AG09319 (cell line): ENCODE results near the gene PRF1.
A peak's percentile ranks its signal among the peaks of the same experiment; 100 is the strongest.
"Not testable (repeated sequence)": the region's sequence is repeated elsewhere in the genome, so short reads cannot be mapped to it uniquely, and the experiment has no call there.

Experiments used
- DNase-seq: peaks from one replicate; pipeline ENCODE4 v3.0.0-alpha.2; 2010; ENCODE audit warnings: low read depth; ENCODE audit errors: extremely low read depth
- TF ChIP-seq, protein P1 (sequence below): IDR thresholded peaks from 2 replicates; pipeline ENCODE4 v1.5.1; 2011; ENCODE audit warnings: low read depth, mild to moderate bottlenecking, inconsistent platforms, low read length, moderate library complexity

PRF1 gene

GRCh38 chr10:70619271-70620019 lies 16.9 kb upstream of the PRF1 start:
- TF ChIP-seq, protein P1, sequence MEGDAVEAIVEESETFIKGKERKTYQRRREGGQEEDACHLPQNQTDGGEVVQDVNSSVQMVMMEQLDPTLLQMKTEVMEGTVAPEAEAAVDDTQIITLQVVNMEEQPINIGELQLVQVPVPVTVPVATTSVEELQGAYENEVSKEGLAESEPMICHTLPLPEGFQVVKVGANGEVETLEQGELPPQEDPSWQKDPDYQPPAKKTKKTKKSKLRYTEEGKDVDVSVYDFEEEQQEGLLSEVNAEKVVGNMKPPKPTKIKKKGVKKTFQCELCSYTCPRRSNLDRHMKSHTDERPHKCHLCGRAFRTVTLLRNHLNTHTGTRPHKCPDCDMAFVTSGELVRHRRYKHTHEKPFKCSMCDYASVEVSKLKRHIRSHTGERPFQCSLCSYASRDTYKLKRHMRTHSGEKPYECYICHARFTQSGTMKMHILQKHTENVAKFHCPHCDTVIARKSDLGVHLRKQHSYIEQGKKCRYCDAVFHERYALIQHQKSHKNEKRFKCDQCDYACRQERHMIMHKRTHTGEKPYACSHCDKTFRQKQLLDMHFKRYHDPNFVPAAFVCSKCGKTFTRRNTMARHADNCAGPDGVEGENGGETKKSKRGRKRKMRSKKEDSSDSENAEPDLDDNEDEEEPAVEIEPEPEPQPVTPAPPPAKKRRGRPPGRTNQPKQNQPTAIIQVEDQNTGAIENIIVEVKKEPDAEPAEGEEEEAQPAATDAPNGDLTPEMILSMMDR: peak; percentile 40
- DNase-seq: peak; percentile 12

- TF ChIP-seq, protein P1: no peak
- DNase-seq: no peak
Measured at GRCh38 chr10:70618663-70619062, 16.1 kb upstream of the PRF1 start.

- TF ChIP-seq, protein P1: no peak
- no peak for DNase-seq
Measured at GRCh38 chr10:70617798-70618568, 15.4 kb upstream of the PRF1 start.

DNA sequence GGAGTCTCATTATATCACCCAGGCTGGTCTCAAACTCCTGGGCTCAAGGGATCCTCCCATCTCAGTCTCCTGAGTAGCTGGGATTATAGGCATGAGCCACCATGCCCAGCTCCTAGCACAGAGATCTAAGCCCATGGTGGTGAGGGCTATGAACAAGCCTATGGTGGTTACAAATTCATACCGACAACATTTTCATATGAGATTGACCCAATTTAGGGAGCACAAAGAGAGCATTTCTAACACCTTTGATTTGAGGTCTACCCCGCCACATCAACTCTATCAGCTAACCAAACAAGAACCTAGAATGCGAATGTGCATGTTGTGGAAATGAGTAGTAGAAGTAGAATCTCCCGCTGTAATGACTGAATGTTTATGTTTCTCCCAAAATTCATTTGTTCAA lies 14.2 kb upstream of the PRF1 start:
- TF ChIP-seq, protein P1: no peak
- no peak for DNase-seq

GRCh38 chr10:70615784-70616522 lies 13.4 kb upstream of the PRF1 start:
- TF ChIP-seq, protein P1: no peak
- DNase-seq: no peak

- DNase-seq: no peak
- TF ChIP-seq, protein P1: no peak
Measured at GRCh38 chr10:70615211-70615610, 12.7 kb upstream of the PRF1 start.

DNA sequence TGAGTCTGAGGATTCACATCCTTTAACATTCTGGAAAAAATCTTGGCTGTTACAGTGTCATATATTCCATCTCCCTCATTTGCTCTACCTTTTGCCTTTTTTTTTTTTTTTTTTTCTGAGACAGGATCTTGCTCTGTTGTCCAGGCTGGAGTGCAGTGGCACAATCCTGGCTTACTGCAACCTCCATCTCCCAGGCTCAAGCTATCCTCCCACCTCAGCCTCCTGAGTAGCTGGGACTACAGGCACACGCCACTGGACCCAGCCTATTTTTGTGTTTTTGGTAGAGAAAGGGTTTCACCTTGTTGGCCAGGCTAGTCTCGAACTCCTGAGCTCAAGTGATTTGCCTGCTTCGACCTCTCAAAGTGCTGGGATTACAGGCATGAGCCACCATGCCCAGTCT lies 11.8 kb upstream of the PRF1 start:
- DNase-seq: not testable (repeated sequence)
